ENCODE data around the gene CTNNBL1.

- TF ChIP-seq CTCF (IDR thresholded peaks at IDR 0.05) (no peak), TEAD4 (IDR thresholded peaks at IDR 0.05; ENCODE audit: borderline replicate concordance, insufficient read depth) (no peak), GABPA (IDR thresholded peaks at IDR 0.05; ENCODE audit: low read depth) (no peak), PBX3 (IDR thresholded peaks at IDR 0.05) (no peak), CHD2 (IDR thresholded peaks at IDR 0.05; ENCODE audit: low read length, partially characterized antibody) (no peak), RFX5 (IDR thresholded peaks at IDR 0.05; ENCODE audit: low read length) (no peak)
These were observed 82.2 kb downstream of the CTNNBL1 start for GRCh38 chr20:37776049-37776448.

Data from SK-N-SH (cell line).